NOMO-1 (cell line): Measurements from ENCODE around the gene ZCCHC17.
"Not testable (repeated sequence)": the region's sequence is repeated elsewhere in the genome, so short reads cannot be mapped to it uniquely, and the experiment has no call there.

Experiments
- DNase-seq, 2 experiments: peaks; one replicate each; lab custom pipeline; 2025; ENCODE audit not compliant: unreplicated experiment in 2 of 2; lab: John Stamatoyannopoulos, UW

The ZCCHC17 gene, protein sequence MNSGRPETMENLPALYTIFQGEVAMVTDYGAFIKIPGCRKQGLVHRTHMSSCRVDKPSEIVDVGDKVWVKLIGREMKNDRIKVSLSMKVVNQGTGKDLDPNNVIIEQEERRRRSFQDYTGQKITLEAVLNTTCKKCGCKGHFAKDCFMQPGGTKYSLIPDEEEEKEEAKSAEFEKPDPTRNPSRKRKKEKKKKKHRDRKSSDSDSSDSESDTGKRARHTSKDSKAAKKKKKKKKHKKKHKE

DNA sequence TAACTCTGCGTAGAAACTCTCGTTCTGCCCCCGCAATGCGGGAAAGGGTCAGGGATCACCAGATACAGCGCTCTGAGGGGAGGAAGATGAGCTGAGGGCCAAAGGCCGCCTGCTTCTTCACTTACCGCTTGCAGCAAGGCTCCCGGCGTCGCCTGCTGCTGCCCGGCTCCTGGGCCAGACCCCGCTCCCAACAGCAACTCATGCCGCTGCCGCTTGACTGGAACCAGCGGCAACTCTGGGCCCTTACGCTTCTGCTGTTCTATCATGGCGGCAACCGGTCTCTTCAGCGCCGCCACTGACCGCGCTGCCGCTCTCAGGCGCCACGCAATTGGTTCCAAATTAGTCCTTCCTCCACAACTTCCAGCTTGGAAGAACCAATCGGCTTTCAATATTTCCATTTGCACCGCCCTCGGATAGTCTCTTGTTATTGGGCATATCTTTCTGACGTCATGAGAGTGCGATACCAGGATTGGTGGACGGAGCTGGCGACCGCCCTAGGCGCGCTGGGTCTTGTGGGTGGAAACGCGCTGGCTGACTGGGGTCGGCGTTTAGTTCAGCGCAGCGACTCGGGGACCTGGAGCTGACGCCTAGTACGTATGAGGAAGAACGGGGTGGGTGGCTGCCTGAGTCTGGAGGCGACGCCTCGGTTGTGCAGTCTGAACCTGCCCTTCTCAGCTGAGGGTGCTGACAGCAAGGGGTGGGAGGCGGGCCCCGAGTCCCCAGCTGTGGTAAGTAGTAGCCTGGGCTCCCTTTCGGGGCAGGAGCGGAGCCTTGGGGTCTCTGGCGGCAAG lies at the start of gene ZCCHC17, which contains the start of gene SNRNP40:
Gene ZCCHC17, plus strand, starts transcription at position 547 of the 791 bp plus-strand sequence. CDS start 13,067 bp downstream, outside the sequence.
Gene SNRNP40, minus strand, starts transcription at position 303 of the 791 bp plus-strand sequence. Its CDS starts 37 bp downstream, at position 266.
- DNase-seq = peak; percentile 98 to 99

DNA sequence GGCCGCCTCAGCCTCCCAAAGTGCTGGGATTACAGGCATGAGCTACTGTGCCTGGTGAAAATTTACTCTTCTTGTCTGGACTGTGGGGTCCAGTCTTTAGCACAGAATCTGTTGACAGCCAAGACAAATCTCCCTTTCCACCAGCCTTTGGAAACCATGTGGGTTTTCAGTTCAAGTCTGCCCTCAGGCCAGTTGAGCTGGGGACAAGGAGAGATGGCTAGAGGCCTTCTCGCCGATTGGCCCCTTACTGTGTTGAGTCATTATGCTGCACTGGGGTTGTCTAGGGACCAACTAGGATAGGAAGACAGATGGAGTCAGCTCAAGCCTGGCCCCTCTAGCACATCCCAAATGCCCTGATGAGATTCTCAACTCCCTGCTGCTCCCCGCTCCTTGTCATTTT lies 48.6 kb upstream of the ZCCHC17 start:
- no peak for DNase-seq

DNA sequence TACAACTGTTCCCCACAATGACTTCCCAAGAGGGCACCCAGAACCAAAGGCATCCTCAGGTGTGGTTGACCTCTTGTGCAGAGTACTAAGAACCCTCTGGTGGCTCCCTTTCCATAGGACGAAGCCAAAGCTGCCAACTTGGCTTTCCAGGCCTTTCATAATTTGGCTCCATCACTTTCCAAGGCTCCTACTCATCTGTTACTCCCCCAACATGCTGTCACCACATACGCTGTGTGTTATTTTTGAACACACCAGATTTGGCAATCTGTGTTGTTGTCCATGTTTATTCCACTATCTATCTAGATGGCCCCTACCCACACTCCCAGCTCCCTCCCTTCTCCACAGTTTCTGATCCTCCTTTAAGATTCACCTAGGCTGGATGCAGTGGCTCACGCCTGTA lies 47.0 kb upstream of the ZCCHC17 start:
- DNase-seq = no peak

DNA sequence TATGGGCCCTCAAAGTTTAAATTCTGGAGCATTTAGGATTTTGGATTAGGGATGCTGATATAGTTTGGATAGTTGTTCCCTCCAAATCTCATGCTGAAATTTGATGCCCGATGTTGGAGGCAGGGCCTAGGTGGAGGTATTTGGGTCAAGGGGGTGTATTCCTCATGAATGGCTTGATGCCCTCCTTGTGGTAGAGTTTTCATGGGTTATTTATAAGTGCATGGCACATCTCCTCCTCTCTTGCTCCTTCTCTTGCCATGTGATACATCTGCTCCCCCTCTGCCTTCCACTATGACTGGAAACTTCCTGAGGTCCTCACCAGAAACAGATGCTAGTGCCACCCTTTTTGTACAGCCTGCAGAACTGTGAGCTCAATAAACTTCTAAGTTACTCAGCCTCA lies 39.6 kb upstream of the ZCCHC17 start:
- DNase-seq = no peak

DNA sequence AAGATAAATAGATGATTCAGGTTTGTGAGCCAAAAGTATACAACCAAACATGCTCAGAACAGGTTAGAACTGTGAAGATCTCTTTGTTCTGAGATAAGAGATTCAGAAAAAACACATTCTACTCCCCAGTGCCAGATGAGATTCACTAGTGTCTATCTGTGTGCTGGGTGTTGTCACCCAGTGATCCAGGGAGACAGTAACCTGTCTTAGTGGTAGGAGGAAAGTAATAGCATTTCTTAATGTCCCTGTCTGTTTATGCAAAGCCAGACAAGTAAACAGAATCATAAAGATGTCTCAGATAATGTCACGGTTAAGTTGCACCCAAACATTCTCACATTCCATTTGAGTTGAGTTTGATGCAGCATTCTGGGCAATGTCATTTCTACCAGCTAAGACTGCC lies 38.3 kb upstream of the ZCCHC17 start:
- DNase-seq = no peak

DNA sequence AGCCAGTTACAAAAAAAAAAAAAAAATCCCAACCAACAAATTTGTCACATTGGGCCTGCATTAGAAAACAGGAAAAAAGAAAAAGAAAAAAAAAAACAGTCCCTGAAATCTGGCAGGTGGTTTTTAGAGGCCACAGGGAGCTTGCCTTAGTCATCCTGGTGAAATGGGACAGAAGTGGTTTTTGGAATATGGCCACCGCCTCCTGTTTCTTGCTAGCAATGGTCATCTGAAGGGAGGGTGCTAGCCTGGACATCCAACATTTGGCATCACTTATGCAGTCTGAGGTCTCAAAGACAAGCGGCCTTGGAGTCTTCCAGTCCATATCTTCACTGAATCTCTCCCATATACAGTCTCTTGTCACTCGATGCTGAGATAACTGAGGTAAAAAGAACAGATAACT lies 37.1 kb upstream of the ZCCHC17 start:
- DNase-seq = no peak

DNA sequence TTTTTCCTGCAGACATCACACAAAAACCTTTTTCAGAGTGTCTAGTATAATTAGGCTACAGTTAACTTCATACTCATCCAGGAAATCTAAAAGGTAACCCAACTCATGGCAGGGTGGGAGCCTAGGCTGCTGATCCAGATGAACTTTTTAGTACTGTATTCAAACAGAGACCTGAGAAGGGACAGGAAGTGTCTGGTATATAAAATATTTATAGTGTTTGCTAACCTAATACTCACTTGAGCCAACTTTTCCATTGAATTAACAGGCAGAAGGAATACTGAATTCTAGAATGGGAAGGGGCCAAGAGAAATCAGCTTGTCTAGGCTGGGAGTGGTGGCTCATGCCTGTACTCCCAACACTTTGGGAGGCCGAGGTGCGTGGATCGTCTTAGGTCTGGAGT lies 34.9 kb upstream of the ZCCHC17 start:
- no peak for DNase-seq

DNA sequence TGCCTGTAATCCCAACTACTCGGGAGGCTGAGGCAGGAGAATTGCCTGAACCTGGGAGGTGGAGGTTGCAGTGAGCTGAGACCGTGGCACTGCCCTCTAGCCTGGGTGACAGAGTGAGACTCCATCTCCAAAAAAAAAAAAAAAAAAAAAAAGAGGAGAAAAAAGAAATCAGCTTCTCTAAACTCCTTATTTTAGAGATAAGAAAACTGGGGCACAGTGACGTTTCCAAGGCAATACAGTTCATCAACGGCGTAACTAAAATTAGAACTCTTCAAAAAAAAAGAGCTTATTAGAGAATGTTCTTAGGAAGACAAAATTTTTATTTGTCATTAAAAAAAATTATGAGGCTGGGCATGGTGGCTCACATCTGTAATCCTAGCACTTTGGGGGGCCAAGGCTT lies 34.4 kb upstream of the ZCCHC17 start:
- not testable (repeated sequence) for DNase-seq

DNA sequence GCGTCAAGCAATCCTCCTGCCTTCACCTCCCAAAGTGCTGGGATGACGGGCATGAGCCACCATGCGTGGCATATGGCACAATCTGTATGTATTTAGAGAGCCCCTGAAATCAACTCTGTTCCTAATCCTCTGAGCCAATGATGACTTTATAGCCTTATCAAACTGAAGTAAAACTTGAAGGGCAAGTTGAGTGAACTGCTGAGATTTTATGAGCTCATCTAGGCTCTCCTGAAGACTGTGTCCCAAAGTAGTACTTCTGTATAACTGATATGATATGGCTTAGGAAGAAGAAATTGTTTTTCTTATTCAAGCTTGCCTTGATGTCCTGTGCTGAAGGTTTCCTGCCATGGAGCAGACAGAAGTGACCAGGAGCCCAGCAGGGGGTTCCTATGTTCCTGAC lies 33.4 kb upstream of the ZCCHC17 start:
- no peak for DNase-seq

DNA sequence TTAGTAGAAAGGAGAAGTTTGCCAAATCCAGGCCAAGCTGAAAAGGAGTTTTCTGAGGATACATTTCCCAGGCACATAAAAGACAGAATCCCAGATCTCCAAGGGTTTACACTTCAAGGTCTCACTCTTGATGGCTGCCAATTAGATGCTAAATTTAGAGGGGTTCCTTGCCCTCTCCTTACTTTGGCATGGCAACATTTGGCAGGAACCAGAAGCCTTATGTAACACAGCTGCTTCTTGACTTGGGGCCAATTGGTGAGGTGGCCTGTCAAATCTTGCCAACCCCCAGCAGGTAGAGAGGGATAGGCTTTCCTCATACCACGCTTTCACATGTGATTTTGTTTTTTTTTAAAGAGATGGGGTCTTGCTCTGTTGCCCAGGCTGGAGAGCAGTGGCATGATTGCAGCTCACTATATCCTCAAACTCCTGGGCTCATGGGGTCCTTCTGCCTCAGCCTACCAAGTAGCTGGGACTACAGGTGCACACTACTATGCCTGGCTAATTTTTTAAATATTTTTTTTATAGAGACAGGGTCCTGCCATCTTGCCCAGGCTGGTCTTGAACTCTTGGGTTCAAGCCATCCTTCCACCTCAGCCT lies 31.9 kb upstream of the ZCCHC17 start:
- DNase-seq = no peak

DNA sequence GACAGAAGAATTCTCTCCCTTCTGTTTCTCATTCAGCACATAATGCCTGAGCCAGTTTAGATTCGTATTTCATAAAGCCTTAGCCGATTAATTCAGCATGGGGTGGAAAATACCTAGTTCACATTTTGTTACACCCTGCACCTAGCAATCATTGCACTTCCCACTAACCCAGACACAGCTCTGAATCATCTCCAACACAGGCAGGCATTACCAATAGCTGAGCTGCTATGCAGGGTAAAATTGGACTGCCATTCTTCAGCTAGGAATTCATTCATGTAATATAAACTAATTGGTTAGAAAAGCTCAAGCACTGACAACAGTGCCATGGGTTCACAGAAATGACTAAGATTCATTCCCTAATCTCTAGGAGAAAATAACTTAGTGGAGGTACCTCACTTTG lies 30.3 kb upstream of the ZCCHC17 start:
- DNase-seq = no peak

DNA sequence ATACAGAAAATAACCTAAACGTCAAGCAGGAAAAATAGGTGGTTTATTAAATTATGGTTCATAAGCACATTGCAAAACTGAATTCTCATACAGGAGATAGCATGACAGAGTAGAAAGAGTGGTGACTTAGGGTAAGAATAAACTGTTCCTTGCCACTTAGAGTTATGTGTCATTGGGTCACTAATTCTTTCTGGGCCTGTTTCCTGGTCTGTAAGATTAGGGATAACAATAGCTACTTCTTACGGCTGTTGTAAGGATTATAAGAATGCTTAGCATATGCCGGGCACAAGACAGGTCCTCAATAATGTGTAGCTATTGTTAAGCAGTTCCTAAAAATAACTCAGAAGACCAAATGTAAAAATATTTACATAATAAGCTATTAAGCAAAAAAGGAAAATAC lies 24.5 kb upstream of the ZCCHC17 start:
- no peak for DNase-seq

DNA sequence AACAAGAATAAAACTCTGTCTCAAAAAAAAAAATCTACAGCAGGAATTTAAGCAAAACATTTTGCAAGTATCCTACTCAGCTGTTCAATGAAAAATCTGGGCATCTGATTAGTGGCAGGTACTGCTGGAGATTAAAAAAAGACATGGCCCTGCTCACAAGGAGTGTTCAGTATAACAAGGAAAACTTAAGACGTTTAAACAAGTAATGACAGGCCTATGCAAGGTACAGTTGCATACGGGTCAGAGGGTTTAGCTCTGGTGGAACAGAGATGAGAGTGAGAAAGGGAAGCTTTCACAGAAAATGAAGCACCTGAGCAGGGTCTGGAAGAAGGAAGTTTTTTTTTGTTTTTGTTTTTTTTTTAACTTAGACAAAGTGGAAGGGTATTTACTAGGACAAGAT lies 23.2 kb upstream of the ZCCHC17 start:
- DNase-seq = no peak

DNA sequence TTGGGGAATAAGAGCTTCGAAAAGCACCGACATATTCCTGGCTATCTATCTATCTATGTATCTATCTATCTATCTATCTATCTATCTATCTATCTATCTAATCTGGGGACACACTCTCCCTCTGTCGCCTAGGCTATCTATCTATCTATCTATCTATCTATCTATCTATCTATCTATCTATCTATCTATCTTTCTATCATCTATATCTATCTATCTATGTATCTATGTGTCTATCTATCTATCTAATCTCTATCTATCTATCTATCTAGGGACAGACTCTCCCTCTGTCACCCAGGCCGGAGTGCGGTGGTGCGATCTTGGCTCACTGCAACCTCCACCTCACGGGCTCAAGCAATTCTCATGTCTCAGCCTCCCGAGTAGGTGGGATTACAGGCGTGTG lies 14.4 kb upstream of the ZCCHC17 start:
- not testable (repeated sequence) for DNase-seq

DNA sequence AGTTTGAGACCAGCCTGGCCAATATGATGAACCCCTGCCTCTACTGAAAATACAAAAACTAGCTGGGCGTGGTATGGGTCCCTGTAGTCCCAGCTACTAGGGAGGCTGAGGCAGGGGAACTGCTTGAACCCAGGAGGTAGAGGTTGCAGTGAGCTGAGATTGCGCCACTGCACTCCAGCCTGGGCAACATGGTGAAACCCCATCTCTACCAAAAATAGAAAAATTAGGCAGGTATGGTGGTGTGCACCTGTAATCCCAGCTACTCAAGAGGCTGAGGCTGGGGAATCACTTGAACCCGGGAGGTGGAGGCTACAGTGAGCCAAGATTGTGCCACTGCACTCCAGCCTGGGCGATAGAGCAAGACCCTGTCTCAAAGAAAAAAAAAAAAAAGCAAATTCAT lies 9.0 kb upstream of the ZCCHC17 start:
- DNase-seq = not testable (repeated sequence)

DNA sequence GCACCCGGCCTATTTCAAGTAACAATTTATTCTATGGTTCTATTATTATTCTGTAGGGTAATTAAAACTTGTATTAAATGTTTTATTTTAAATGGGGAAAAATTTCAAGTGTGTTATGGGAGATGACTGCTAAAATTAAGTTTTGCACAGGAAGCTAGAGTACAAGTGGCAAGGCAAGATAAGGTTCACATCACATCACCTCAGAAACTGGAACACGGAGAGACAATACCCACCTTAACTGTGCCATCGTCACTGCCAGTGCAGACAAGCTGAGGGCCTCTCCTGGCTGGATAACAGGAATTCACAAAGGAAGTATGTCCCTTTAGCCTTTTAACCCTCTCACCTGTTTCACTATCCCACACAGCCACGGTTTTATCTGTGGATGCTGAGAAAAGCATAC lies 7.8 kb upstream of the ZCCHC17 start:
- no peak for DNase-seq

DNA sequence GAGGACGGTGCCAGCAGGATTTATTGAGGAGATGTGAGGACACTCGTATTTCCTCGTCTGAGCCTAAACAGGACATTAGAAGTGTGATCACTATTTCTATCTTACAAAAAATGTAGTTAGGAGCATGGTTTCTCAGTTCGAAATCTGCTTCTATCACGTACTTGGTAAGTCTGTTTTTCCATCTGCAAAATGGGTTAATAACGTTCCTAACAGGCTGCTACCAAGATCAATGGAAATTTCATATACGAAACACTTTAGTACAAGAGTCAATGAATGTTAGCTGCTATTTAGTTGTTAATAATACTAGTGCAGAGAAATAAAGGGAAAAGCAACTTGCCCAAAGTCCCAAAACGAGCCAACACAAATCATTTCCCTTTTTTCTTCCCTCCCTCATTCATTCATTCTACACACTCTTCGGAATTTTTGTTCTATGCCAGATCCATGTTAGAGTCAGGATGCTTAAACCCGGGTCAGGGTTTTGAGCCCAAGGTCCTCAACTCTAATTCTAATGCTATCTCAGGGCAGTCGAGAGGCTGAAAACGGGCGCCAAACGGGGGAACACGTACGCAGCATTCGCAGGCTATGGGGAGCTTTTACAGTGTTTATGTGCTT lies 852 bp upstream of the ZCCHC17 start:
- no peak for DNase-seq

DNA sequence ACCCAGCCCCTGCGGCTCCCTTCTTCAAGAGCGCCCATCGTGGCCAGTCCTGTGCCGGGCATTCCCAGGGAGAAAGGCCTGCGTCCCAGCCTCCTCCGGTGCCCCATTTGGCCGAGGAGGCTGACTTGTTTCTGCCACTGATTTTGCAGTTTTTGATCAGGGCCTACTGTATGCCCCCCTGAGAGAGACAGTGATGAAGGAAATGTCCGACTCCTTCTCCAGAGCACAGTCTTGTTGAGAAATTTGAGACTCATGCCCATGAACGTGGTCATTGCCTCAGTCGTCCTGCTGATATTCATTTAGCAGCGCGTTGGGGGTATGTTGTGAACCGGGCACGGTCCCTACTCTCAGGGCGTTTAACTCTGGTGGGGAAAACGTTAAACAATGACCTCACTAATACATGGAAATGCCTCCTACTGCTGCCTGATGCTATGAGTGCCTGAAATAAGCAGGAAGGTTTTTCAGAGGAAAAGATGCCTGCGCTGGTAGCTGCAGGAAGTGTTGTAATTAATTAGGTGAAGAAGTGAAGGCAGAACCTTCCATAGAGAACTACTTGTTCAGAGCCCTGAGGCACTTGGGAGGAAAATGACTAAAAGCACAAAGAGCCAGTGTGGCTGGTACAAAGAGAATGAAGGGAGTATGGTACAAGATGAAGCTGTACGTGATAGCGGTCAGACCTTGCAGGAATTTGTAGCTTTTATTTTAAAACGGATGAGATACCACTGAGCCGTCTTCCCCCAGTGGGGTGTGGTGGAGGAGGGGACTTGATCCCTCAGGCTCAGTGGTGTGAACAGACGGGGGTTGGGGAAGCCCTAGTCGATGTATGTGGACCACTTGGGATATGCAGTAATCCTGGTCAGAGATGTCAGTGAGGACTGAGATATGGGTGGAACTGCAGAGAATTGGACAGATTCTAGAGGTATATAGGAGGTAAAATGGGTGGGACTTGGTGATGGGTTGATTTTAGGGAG lies 730 bp downstream of the ZCCHC17 start:
- DNase-seq = peak in 1 of 2 experiments; percentile 25

DNA sequence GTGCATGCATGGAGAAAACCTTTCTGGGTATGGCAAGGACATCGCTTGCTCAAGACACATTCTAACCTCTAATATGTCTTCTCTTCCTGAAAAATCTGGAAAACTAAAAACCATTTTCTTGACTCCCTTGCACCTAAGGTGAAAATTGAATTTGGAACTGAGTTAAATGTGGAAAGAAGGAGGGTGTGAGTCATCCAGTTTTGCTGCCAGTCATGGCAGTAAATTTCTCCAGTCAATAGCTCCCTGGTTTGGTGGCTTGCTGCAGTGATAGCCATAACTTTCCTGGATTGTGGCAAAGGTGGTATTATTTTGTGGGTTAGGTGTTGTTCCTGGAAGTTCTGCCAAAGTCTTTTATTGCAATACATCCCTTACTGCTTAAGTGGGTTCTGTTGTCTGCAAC lies 2.5 kb downstream of the ZCCHC17 start:
- no peak for DNase-seq

DNA sequence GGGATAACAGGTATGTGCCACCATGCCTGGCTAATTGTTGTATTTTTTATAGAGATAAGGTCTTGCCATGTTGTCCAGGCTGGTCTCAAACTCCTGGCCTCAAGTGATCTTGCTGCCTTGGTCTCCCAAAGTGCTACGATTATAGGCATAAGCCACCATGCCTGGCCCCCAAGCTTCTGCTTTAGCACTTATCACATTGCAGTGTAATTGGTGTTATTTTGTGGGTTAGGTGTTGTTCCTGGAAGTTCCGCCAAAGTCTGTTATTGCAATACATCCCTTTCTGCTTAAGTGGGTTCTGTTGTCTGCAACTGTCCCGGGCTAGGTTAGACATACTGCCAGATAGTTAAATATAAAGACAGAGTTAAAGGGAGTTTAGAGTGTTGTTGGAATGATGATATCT lies 3.4 kb downstream of the ZCCHC17 start:
- DNase-seq = no peak
